Measurements from ENCODE around the gene ACTR5.

ACTR5 gene

DNA sequence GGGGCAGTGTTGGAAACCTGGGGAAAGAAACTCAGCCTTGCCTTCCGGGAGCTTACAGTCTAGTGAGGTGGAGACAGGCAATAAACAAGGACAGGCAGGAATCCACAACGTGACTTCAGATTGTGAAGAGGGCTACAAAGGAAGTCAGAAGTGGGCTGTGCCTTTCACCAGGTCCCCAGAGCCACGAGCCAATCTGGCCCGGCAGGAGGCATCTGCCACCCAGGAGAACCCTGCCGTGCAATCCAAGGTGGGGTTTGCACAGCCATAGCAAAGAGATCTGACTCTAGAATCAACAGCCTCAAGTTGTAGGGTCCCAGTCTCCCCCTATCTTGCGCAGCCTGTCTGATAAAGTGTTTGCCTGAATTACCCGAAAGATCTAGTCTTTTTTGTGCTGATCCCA, 18.5 kb upstream of the ACTR5 start:
- no peak for DNase-seq

DNA sequence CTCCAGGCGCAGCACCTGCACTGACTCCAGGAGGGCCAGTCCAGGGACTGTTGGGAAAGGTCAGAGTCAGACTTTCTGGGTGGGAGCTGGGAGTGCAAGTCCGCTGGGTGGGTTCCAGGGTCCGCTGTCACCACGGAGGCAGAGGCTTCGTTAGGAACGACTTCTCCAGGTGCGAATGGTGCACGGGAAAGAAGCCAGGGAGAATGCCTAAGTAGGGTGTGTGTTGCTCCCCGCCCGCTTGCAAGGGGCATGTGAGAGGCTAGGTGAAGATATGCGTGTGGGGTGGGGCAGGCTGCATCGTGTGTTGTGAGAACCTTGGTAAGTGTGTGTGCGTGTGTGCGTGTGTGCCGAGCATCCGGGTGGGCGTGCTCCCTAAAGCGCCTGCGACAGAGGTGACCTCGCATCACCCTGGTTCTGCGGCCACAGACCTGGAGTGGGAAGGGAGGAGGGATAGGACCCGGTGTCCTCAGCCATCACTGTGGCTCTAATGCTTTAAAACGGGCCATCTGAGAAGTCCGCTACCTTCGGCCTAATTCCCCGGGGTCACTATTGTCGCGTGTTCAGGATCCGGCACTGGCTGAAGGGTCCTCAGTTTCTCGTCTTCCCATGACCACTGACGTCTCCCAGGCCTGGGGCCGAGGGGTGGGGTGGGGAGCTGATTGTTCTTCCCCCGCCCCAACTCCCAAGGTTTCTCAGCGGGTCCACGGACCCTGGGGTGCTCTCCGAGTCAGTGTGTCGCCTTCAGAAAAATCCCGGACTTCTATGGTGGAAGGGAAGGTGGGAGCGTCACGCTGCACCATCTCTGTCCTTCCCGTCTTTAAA, 17.9 kb upstream of the ACTR5 start:
- DNase-seq, result no peak

DNA sequence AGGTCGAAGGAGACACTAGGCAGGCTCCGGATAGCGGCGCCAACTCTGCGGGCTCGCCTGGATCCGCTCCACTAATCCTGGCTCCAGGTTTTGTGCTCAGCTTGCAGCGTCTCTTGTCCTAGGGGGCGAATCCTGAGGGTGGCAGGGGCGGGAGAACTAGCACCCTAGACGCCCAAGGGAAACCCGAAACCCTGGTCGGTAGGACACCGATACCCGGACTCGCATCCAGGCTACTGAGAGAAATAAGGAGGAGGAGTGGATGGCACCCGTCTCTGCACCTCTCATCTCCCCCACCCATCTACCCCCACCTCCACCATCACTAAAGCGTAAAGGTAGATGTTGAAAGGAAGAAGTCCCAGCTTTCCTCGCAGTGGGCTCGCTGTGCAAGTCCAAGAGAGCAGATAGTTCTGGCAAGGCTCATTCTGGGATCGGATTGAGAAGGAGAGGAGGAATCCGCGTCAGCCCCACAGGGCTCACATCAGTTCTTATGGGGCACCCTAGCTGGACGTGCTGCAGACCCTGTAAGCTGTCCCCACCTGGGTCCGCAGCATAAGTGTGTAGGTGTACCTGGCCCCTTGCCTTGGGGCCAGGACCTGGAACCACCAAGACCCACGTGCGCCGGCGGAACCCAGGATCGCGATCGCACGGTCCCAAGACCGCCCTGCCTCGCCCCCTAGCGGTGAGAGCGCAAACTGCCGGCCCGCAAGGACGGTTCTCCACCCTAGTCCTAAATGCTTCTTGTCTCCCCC, 17.1 kb upstream of the ACTR5 start:
- DNase-seq, result peak; percentile 85

DNA sequence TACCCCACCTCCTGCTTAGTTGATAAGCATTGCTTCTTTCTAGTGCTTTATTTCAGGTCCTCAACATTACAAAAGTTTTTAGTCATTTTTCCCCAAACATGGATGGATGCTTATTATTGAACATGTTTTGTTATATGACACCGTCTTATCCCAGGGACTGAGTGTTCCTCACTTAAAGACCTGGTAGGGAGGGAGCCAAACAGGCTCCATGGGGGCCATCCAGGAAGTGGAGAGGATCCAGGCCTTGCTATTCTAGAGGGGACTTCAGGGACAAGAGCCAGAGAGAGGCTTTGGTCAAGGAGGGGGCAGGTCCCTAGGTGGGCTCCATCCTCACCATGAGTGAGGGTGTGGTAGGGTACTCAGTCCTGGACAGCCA, 16.5 kb upstream of the ACTR5 start:
- no peak for DNase-seq

DNA sequence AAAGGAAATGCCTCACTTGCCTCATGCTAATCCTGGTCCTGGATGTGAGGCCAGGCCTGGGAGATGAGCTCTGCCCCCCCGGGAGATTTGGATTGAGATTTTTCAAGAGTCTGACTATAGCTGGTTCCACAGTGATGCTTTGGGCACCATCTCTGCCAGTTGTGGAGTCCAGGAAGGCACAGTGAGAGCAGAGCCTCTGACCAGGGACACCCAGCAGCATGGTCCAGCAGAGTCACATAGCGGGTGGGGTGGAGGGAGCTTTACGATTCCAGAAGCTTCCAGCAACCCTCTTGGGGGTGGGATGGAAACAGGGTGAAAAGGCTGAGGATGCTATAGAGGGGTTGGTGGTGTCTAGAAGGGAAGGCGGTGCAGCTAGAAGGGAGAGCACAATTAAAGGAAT, 15.3 kb upstream of the ACTR5 start:
- no peak for DNase-seq

DNA sequence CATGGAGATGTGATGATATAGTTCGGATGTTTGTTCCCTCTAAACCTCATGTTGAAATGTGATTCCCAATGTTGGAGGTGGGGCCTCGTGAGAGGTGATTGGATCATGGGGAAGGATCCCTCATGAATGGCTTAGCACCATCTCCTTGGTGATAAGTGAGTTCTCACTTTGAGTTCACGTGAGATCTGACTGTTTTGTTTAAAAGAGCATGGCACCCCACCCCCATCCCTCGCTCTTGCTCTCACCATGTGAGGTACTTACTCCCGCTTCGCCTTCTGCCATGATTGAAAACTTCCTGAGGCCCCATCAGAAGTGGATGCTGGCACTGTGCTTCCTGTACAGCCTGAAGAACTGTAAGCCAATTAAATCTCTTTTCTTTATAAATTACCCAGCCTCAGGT, 13.1 kb upstream of the ACTR5 start:
- DNase-seq, result no peak

DNA sequence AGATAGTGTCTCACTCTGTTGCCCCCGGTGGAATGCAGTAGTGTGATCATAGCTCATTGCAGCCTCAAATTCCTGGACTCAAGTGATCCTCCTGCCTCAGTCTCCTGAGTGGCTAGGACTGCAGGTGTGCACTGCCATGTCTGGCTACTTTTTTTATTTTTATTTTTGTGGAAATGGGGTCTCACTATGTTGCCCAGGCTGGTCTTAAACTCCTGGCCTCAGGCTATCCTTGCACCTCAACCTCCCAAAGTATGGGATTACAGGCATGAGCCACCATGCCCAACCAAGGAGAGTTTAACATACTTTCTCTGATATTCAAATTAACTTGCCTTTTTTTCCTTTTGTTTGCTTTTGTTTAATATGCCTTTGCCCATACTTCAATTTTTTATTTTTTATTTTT, 10.4 kb upstream of the ACTR5 start:
- no peak for DNase-seq

DNA sequence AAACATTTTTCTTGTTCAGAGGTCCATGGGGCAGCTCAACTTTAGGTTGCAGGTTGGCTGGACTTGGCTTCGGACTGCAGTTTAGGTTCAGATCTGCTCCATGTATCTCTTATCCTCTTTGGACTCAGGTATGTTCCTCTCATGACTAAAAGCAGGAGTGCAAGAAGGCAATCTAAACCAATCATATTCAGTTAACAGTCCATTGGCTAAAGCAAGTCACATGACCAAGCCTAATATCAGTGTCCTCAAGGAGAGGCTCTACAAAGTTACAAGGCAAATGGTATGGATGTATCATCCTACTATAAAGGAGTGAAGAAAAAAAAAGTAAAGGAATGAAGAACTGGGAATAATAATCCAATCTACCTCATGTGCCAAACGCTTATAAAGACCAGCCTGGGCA, 2.5 kb upstream of the ACTR5 start:
- no peak for DNase-seq

DNA sequence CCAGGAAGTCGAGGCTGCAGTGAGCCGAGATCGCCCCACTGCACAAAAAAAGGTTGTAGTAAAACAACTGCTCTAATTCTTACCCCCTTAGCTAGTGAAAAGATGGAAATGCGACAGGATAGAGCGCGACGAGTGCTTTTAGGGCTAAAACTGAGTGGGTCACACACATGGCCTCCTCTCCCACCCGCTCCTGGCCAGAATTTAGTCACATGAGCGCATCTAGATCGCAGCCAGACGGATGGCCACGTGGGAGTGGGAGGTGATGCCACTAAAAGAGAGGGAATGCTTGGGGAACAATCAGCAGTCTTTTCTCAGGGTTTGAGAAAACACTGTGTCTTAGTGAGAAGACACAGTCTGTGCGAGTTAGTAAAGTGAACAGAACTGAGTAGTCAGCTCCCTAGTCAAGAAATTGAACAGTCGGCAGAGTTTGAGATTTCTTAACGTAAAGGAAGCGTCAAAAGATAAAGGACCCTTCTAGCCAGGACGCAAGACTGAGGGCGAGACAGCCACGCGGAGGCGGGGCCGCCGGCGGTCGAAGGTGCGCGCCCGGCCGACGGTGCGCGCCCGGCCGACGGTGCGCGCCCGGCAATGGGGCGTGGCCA, 664 bp upstream of the ACTR5 start:
- DNase-seq, result no peak

DNA sequence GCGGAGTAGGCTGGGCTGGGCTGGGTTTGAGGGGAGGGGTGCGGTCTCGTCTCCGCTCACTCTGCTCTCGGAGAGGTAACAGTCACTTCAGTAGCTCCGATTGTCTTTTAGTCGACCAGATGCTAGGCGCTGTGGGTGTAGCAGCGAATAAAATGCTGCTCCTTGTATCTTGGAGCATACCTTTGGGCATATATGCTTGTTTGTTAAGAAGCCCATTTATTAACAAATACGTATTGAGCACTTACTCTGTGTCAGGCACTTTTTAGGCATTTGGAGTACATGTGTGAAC, 545 bp downstream of the ACTR5 start:
- peak; percentile 69 for DNase-seq

DNA sequence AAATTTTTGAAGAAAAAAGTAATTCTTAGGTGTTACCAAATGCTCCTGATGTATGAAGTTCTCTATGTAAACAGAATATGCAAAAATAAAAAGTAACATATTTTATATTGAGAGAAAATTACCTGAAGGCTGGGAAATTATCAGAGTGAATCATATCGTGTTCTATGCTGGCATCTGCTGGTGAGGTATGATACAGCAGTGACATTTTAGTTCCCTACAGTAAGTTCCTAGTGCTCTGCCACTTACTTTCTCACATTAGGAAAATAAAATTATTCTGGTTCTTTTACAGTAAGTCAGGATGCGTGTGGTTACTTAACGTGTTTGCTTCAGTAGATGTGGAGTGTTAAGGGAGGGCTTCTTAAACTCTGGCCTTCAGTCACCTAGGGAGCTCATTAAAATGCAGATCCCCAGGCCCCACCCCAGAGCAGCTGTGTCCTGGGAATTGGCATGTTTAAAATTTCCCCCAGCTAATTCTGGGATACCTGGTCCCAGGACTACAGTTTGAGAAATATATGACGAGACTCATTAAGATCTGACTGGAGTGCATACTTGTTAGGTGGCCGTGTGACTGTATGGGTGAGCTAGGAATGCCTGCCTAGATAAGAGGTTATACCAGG, 3.2 kb downstream of the ACTR5 start:
- peak; percentile 34 for DNase-seq

DNA sequence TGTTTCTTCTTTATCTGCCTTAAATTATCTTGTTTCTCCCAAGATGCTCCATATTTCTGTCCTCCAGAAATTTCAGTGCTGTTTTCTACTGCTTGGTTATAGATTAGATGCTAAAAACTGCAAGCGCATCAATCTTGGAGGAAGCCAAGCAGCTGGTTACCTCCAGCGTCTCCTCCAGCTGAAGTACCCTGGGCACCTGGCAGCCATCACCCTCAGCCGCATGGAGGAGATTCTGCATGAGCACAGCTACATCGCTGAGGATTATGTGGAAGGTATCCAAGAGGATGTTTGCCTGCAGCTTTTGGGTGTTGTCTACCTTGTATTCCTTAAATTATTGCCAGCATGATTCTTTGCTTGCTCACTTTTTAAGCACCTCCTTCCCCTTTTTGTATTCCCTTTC, 3.8 kb downstream of the ACTR5 start:
- no peak for DNase-seq

DNA sequence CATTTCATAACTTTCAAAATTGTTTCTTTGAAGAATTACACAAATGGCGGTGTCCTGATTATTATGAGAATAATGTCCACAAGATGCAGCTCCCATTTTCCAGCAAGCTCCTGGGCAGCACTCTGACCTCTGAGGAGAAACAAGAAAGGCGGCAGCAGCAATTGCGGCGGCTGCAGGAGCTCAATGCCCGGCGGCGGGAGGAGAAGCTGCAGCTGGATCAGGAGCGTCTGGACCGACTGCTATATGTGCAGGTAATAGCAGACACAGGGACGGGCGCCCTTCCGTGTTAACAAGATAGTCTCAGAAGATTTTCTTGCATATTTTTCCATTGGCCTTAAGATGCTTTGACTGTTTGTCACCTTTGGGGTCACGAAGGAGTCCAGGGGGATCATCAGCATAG, 6.7 kb downstream of the ACTR5 start:
- no peak for DNase-seq

DNA sequence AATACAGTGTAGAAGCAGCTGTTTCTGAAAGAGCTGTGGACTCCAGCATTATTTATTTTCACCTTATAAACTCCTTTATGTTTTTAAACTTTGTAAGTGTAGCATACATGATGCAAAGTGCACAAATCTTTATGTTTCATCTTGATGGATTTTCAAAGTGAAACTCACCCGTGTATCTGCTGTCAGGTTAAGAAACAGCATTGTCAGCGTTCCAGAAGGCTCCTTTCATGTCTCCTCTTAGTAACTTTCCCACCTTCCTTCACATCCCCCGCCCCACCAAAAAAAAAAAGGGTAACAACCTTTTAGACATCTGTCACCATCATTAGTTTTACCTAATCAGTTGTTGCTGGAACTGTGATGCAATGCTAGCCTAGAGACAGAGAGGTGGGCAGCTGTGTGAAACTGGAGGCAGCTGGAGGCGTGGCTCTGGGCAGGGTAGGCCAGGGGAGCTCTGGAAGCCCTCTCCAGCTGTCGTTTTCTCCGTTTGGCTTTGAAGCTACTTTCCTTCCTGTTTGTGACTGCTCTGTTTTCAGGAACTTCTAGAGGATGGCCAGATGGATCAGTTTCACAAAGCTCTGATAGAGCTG, 7.2 kb downstream of the ACTR5 start:
- no peak for DNase-seq

DNA sequence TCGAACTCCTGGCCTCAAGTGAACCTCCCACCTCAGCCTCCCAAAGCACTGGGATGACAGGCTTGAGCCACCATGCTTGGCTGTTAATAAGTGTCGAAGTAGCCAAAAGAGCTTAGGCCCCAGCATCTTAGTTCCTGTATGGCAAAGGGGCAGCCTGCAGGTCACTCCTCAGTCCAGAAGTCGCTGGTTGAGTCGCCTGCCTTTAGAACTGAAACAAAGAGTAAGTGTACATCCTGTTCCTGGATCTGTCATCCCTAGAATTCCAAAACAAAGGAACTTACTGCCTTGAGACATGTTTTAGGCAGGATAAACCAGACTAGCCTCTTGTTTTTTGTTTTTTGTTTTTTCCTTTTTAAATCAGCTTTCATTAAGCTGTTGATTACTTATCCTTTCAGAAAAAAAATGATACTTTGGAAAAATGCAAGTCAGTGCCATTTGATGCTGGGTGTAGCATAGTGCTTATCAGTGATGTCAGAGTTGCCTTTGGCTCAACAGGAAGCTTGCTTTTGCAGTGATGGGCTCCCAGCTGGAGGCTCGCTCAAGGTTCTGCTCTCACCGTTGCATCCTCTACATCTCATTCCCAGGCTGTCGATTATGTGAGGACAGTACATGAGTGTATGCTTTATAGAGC, 9.0 kb downstream of the ACTR5 start:
- DNase-seq, result no peak

DNA sequence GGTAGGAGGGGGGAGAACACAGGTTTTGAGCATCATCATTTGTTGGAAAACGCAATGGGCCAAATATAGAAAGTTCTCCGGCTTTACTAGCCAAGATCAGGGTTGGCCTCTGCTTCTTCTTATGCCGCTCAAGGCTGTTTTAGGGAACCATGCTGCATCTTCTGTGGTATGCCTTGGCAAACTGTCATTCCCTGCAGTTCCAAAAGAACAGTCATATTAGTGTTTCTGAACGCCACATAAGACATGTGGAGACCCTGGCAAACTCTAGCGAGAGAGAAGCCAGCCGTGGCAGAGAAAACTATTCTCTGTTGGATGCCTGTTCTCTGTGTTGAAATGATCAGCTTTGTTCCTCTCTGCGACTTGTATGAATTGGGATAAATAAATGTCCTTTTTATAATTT, 10.8 kb downstream of the ACTR5 start:
- no peak for DNase-seq

DNA sequence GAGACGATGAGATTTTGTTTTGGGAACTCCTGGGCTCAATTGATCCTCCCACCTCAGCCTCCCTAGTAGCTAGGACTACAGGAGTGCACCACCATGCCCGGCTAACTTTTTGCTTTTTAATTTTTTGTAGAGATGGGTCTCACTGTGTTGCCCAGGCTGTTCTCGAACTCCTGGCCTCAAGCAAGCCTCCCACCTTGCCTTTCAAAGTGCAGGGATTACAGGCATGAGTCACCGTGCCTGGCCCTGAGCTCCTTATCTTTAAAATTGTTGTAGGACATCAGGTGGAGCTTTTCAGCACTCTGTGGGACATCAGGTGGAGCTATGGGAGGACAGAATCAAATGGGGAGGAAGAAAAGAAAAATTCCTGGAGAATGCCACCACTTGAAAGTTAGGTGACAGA, 12.7 kb downstream of the ACTR5 start:
- DNase-seq, result no peak

DNA sequence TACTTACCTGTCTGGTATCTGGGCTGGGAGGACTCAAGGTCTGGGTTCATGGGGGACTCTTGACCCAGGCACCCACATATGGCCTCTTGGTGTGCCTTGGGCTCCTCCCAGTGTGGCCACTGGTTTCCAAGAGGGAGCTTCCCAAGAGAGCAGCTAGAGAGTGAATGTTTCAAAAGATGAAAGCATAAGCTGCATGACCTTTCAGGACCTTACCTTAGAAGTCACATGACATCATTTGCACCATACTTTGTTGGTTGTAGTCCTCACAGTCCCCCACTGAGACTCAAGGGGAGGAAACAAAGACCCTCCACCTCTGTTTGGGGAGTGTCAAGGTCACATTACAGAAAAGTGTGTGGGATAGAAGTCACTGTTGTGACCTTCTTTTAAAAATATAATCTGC, 13.9 kb downstream of the ACTR5 start:
- no peak for DNase-seq

DNA sequence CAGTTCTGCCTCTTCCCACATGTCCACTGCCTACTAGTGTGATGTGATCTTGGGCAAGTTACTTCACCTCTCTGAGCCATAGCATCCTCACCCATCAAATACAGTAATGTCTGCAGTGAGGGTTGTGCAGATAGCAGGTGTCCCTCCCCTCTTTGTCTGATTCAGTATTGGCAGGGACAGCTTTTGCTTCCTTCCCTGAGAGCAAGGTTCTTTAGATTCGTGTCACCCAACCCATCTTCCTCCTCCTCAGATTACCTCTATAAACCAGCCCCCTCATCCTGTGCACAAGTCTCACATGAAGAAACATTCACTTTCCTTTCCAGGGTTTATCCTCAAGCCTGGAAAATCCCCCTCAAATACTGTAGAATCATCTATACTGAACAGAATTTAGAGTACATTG, 15.4 kb downstream of the ACTR5 start:
- no peak for DNase-seq

DNA sequence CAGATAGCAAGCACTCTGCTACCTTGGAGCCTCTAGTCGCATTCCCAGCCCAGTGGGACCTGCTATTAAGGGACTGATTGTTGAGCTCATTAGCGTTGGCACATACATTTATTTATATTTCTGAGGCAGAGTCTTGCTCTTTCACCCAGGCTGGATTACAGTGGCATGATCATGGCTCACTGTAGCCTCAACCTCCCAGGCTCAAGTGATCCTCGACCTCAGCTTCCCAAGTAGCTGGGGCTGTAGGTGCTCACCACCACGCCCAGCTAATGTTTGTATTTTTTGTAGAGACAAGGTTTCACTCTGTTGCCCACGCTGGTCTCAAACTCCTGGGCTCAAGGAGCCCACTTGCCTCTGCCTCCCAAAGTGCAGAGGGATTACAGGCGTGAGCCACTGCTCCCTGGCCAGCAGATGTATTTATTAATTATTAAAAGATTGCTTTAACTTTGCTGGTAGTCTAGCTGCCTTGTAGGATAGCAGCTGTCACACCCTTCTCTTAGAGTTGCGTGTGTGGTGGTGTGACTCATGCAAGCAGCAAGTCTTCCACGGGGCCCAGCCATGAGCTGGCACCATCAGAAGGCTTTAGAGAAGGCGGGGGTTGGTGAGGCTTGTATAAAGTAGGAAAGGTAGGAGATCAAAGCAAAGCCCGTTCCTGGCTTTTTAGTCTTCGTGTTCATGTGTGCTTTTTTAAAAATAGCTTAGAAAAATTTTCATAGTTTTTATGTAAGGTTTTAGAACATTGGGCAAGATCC, 16.5 kb downstream of the ACTR5 start:
- DNase-seq, result no peak

DNA sequence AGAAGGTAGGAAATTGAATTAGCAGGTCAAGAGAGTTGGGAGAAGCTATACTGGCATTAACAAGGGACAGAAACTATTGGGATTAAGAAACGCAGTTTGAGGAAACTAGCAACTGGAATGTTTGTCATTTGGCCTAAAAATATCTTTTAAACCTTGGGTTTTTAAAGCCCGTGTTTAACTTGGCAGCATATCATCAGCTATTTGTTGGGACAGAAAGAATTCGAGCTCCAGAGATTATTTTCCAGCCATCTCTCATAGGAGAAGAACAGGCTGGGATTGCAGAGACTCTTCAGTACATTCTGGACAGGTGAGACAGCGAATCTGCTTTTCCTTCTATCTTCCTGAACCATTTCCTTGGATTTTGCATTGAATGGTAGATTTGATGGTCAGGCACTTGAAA, 17.8 kb downstream of the ACTR5 start:
- DNase-seq, result no peak
